Right lobe of liver (tissue), 6 donors: ENCODE measurements around the gene PAK3. TPM values are rescaled to one million over a fixed set of nuclear protein-coding genes. Genes with fewer than 3 reads are reported as not detected.
A peak's percentile ranks its signal among the peaks of the same experiment; 100 is the strongest.

ENCODE experiments used
- ATAC-seq, 4 donors: fragments of 200-7000 bp; cut with Tn5 transposase; one replicate each; pipeline ENCODE4 v1.9.1; 2020; ENCODE audit warnings: mild to moderate bottlenecking in 4 of 4, moderate library complexity in 4 of 4
- DNase-seq, 3 donors: peaks; one replicate each; pipeline ENCODE4 v3.0.0-alpha.2; 2020
- H3K27ac ChIP-seq, 3 donors: fragments of 200-600 bp; one replicate each; pipeline ENCODE4 v1.8.0; 2022
- H3K27me3 ChIP-seq, 2 donors: fragments of 200-600 bp; one replicate each; pipeline ENCODE4 v1.8.0; 2022
- H3K36me3 ChIP-seq, 4 donors: fragments of 200-600 bp; sonication (generic) in 1 of 4; one replicate each; pipeline versions ENCODE4 v1.5.1 to v1.8.0; 2017 to 2022; ENCODE audit warnings: control low read depth in 1 of 4
- H3K4me1 ChIP-seq, 4 donors: fragments of 200-600 bp; sonication (generic) in 1 of 4; one replicate each; pipeline versions ENCODE4 v1.5.1 to v1.8.0; 2017 to 2022; ENCODE audit warnings: control low read depth in 1 of 4
- H3K4me3 ChIP-seq, 3 donors: fragments of 200-600 bp; one replicate each; pipeline ENCODE4 v1.8.0; 2022
- H3K9me3 ChIP-seq, 4 donors: fragments of 200-600 bp; sonication (generic) in 1 of 4; one replicate each; pipeline versions ENCODE4 v1.5.1 to v1.8.0; 2017 to 2022; ENCODE audit warnings: control low read depth in 1 of 4
- POLR2A ChIP-seq: fragments of 450-650 bp; IDR thresholded peaks from one replicate; pipeline ENCODE4 v1.6.1; 2017; ENCODE audit warnings: antibody characterized with exemption, mild to moderate bottlenecking
- WGBS: methylation state at CpG from one replicate; pipeline ENCODE4 v1.1.6; 2018; ENCODE audit warnings: low coverage, low lambda C conversion rate; ENCODE audit not compliant: insufficient coverage; ENCODE audit errors: missing lambda C conversion rate; 5-methylcytosine and 5-hydroxymethylcytosine counted together
- intact Hi-C, 2 donors: fragments of 100-400 bp; cut with DNase I; formaldehyde crosslinking; loops; one replicate each; pipeline versions ENCODE4 v1.11.2 to v1.14.1; 2022
- total RNA-seq, 6 experiments: library from RNA; depleted of rRNA in 2 of 6; stranded (reverse); fragments of >200 nt in 2 of 6; fragmentation: NEBNext Ultra II Directional in 3 of 6; extraction: Animal tissue kit (Norgen Biotek cat#: 25700) in 3 of 6; gene quantifications; one replicate each; pipeline versions ENCODE4 v1.1.0 to v1.2.4, GENCODE V29; 2016 to 2023
- TF ChIP-seq, protein P1 (sequence below), 4 donors: fragments of 200-600 bp in 3 of 4; fragments of 450-650 bp in 1 of 4; IDR thresholded peaks; one replicate each; pipeline versions ENCODE4 v1.5.1 to v1.8.0; 2016 to 2022; ENCODE audit warnings: antibody characterized with exemption in 4 of 4, mild to moderate bottlenecking in 2 of 4
- donor health status: DM: no; HTN: yes; CAD: no.
- donor health status: DM: no; HTN: no; CAD: no.
- donor health status: DM: no; HTN: no; CAD: no.
- donor health status: DM: no; HTN: yes; CAD: no.
- donor health status: DM: no; HTN: yes; CAD: no.

PAK3 gene
- total RNA-seq, 6 experiments from 2014 or later, result 0.09 to 1.5 (median 0.24) TPM; not detected in 1

DNA sequence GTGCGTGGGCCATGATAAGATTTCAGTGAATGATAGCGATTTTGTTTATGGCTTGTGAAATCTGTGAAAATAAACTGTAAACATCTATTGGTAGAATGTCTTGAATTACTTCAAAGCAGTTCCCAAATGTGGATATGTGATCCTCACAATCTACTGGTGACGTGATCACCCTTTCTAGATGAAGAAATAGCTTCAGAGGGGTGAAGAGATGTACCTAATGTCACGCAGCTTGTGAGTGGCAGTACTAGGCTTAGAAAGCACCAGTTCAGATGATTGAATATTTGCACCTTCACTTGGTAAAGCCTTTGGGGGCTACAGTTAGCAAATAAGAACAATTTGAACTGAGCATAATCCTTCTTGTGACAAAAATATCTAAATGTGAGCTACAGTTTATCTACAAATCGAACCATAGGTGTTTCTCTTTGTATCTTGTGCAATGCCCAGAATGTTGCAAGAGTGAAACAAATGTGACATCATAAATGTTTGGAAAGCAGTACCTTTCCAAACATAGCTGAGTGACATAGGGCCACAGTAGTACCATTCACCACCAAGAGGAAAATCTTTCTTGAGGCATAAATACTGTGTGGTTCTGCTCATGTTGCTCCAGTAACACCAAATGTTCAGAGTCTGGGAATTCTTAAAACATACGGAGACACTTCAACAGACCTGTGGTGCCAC lies 14.2 kb downstream of the PAK3 start:
- peaks cover 0 to under 1% of the 10 kb centered on the region in 2 donors for H3K27me3 ChIP-seq
- H3K9me3 ChIP-seq, result no peaks in the 10 kb centered on the region
- no peak for TF ChIP-seq POLR2A
- TF ChIP-seq, protein P1, sequence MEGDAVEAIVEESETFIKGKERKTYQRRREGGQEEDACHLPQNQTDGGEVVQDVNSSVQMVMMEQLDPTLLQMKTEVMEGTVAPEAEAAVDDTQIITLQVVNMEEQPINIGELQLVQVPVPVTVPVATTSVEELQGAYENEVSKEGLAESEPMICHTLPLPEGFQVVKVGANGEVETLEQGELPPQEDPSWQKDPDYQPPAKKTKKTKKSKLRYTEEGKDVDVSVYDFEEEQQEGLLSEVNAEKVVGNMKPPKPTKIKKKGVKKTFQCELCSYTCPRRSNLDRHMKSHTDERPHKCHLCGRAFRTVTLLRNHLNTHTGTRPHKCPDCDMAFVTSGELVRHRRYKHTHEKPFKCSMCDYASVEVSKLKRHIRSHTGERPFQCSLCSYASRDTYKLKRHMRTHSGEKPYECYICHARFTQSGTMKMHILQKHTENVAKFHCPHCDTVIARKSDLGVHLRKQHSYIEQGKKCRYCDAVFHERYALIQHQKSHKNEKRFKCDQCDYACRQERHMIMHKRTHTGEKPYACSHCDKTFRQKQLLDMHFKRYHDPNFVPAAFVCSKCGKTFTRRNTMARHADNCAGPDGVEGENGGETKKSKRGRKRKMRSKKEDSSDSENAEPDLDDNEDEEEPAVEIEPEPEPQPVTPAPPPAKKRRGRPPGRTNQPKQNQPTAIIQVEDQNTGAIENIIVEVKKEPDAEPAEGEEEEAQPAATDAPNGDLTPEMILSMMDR (IDR thresholded peaks at IDR 0.05), result peak in 1 of 4 donors; percentile 32
- DNase-seq (no peak), ATAC-seq (peak; percentile 76 to 91 (median 87))
- intact Hi-C loops, result no loop called here
- no peaks in the 10 kb centered on the region for H3K4me1 ChIP-seq
- no peaks in the 10 kb centered on the region for H3K36me3 ChIP-seq
- H3K27ac ChIP-seq, result no peak overlapping the region
- 46% methylated on average over 6 of the region's 6 CpGs for WGBS
- H3K4me3 ChIP-seq, result no peak overlapping the region

DNA sequence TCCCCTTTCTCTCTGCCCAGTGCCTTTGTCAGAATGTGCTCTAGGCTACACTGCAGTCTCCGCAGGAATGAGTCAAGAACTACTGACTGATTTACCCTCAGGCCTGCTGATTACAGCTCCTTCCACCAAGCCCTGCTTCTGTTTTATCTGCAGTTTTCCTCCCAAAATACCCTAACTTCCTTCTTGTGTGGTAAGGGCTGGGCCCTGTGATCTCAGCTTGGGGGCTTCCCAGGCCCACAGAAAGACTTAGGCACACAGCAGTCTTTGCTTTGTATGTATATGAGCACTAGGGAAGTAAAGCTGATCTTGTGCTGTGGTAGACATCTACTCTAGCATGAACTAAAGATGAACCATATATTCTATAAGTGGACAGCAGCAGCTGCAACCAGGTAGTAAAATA lies 18.8 kb downstream of the PAK3 start:
- no peak overlapping the region for H3K27ac ChIP-seq
- no peaks in the 10 kb centered on the region for H3K9me3 ChIP-seq
- DNase-seq (no peak), ATAC-seq (no peak)
- intact Hi-C loops, result no loop called here
- no peaks in the 10 kb centered on the region for H3K36me3 ChIP-seq
- no peak overlapping the region for H3K4me3 ChIP-seq
- 80% methylated on average over 1 of the region's 1 CpG for WGBS
- H3K27me3 ChIP-seq, result peaks cover 0 to 4% of the 10 kb centered on the region in 2 donors
- no peak for TF ChIP-seq POLR2A
- TF ChIP-seq, protein P1 (IDR thresholded peaks at IDR 0.05), result no peak
- H3K4me1 ChIP-seq, result no peaks in the 10 kb centered on the region

DNA sequence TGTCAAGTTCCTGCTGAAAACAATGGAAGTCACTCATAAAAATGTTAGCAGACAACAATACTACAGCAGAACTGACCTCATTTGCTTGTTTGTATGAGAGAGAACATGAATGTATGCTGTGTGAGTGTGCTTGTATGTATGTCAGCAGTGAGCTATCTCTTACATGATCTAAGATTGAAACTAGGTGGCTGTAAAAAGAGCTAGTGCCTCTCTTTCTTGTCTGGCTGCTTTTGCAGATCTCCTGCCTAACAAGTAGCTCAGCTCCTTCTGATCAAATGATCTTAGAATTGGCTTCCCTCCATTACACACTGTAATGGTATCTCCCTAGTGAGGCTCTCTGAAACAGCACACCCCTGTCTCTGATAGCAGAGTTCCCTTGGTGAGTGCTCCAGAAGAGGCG lies 20.7 kb downstream of the PAK3 start:
- no peak for TF ChIP-seq POLR2A
- TF ChIP-seq, protein P1 (IDR thresholded peaks at IDR 0.05), result no peak
- no peak for ATAC-seq
- intact Hi-C loops, result no loop called here

DNA sequence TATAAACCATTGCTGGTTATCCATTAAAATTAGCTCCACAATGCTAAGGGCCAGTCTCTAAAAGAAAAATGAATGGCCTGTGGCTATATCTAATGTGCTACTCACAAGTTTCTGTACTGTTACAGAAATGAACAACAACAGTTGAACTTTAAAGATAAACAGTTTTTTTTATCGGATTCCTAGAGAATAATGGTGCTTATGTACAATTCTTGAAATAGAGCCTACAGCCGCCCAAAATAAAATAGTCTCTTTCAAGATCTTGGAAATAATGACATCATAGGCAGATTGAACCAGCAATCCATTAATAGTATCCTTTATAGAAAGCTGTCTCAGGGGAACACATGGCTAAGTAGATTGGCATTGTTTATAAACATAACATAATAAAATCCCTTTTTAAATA lies 23.4 kb downstream of the PAK3 start:
- 46% methylated on average over 2 of the region's 2 CpGs for WGBS
- H3K9me3 ChIP-seq, result no peaks in the 10 kb centered on the region
- H3K27ac ChIP-seq, result no peak overlapping the region
- H3K27me3 ChIP-seq, result peaks cover 0 to 4% of the 10 kb centered on the region in 2 donors
- intact Hi-C loops, result no loop called here
- no peak for DNase-seq
- ATAC-seq, result no peak
- H3K4me1 ChIP-seq, result no peaks in the 10 kb centered on the region
- TF ChIP-seq, protein P1 (IDR thresholded peaks at IDR 0.05), result no peak
- TF ChIP-seq POLR2A, result no peak
- H3K4me3 ChIP-seq, result no peak overlapping the region
- H3K36me3 ChIP-seq, result no peaks in the 10 kb centered on the region

More for the DNA sequence above, 20.7 kb downstream of the PAK3 start:
- H3K9me3 ChIP-seq, result no peaks in the 10 kb centered on the region
- peaks cover 0 to 4% of the 10 kb centered on the region in 2 donors for H3K27me3 ChIP-seq
- H3K4me1 ChIP-seq, result no peaks in the 10 kb centered on the region
- DNase-seq, result no peak
- no peak overlapping the region for H3K4me3 ChIP-seq
- H3K27ac ChIP-seq, result no peak overlapping the region
- WGBS, result 55% methylated on average over 1 of the region's 1 CpG
- H3K36me3 ChIP-seq, result no peaks in the 10 kb centered on the region
